ENCODE results near the gene WWOX.

GRCh38 chr16:78744099-78744498, 644.6 kb downstream of the WWOX start:
- TF ChIP-seq CTCF (IDR thresholded peaks at IDR 0.05) (no peak), POLR2A (IDR thresholded peaks at IDR 0.05) (no peak)
